A549 (cell line): ENCODE results near the gene PLA2G4A. TPM values are rescaled to one million over a fixed set of nuclear protein-coding genes. Genes with fewer than 3 reads are reported as not detected.
A peak's percentile ranks its signal among the peaks of the same experiment; 100 is the strongest.

ENCODE experiments used
- ATAC-seq, 2 experiments: fragments of 200-7000 bp in 1 of 2; fragments of >200 bp in 1 of 2; cut with Nextera tagmentation in 1 of 2; cut with Tn5 transposase in 1 of 2; 3 replicates each; pipeline versions ENCODE4 v1.8.0 to v1.9.1; 2018 to 2020; ENCODE audit warnings: mild to moderate bottlenecking in 1 of 2, moderate library complexity in 1 of 2
- CTCF ChIA-PET: fragments of 300-600 bp; sonication (Branson Sonifier 250); formaldehyde crosslinking; extraction: SDS; loops from one replicate; lab custom pipeline; 2021; ENCODE audit warnings: antibody characterized with exemption, inconsistent platforms; lab: Yijun Ruan, JAX
- POLR2A ChIA-PET: fragments of 350-600 bp; formaldehyde crosslinking; extraction: SDS; loops from one replicate; lab custom pipeline; 2021; ENCODE audit warnings: antibody characterized with exemption, inconsistent platforms; lab: Yijun Ruan, JAX
- DNase-seq, 2 experiments: peaks; one replicate each; pipeline versions ENCODE4 v3.0.0 to v3.0.0-alpha.2; 2011 to 2016; ENCODE audit warnings: low read depth in 1 of 2, low spot score in 1 of 2
- FAIRE-seq: peaks from 2 replicates; lab custom pipeline; 2011; peaks lifted over from hg19 to GRCh38; lab: Jason Lieb, UNC
- H3K27ac ChIP-seq, 2 experiments: fragments of >200 bp; sonication (Bioruptor Twin); formaldehyde crosslinking; 3 replicates each; pipeline ENCODE4 v1.5.1; 2016 to 2017
- H3K4me1 ChIP-seq: fragments of >200 bp; sonication (Bioruptor Twin); formaldehyde crosslinking; 3 replicates; pipeline ENCODE4 v1.6.1; 2016
- H3K4me2 ChIP-seq: fragments of >200 bp; sonication (Bioruptor Twin); formaldehyde crosslinking; 3 replicates; pipeline ENCODE4 v1.6.1; 2016
- H3K4me3 ChIP-seq: fragments of >200 bp; sonication (Bioruptor Twin); formaldehyde crosslinking; 3 replicates; pipeline ENCODE4 v1.5.1; 2016
- H3K9me3 ChIP-seq: fragments of >200 bp; sonication (Bioruptor Twin); formaldehyde crosslinking; 3 replicates; pipeline ENCODE4 v1.6.1; 2016
- BCL3 ChIP-seq: fragments of >200 bp; sonication (Bioruptor Twin); formaldehyde crosslinking; IDR thresholded peaks from 3 replicates; pipeline ENCODE4 v1.6.1; 2016
- BHLHE40 ChIP-seq: IDR thresholded peaks from 2 replicates; pipeline ENCODE4 v1.6.1; 2012; ENCODE audit warnings: low read depth, low read length, inconsistent platforms
- CEBPB ChIP-seq, 2 experiments: fragments of >200 bp in 1 of 2; sonication (Bioruptor Twin) in 1 of 2; formaldehyde crosslinking in 1 of 2; IDR thresholded peaks; 2 replicates each; pipeline ENCODE4 v1.6.1; 2012 to 2016
- CHD2 ChIP-seq: fragments of 150-350 bp; IDR thresholded peaks from 2 replicates; pipeline ENCODE4 v1.6.1; 2014; ENCODE audit warnings: low read length; ENCODE audit not compliant: partially characterized antibody
- EHMT2 ChIP-seq: fragments of 200-600 bp; sonication (generic); IDR thresholded peaks from 2 replicates; pipeline ENCODE4 v1.6.1; 2016; ENCODE audit warnings: antibody characterized with exemption, low read depth, mild to moderate bottlenecking, moderate library complexity
- EP300 ChIP-seq, 2 experiments: fragments of >200 bp; sonication (Bioruptor Twin); formaldehyde crosslinking; IDR thresholded peaks; 2 replicates in 1 of 2; 3 replicates in 1 of 2; pipeline ENCODE4 v1.6.1; 2016 to 2017
- FOSL2 ChIP-seq, 2 experiments: fragments of 450-650 bp in 1 of 2; fragments of >200 bp in 1 of 2; sonication (Bioruptor Twin) in 1 of 2; formaldehyde crosslinking; IDR thresholded peaks; 2 replicates each; pipeline versions ENCODE4 v1.5.0 to v1.6.1; 2016 to 2020; ENCODE audit warnings: mild to moderate bottlenecking in 1 of 2, moderate library complexity in 1 of 2
- GATA3 ChIP-seq: IDR thresholded peaks from 2 replicates; pipeline ENCODE4 v1.6.1; 2012; ENCODE audit warnings: borderline replicate concordance
- HDAC2 ChIP-seq: fragments of 200-600 bp; sonication (generic); IDR thresholded peaks from 2 replicates; pipeline ENCODE4 v1.6.1; 2016
- HES2 ChIP-seq: fragments of >200 bp; sonication (Bioruptor Twin); formaldehyde crosslinking; IDR thresholded peaks from 2 replicates; pipeline ENCODE4 v1.6.1; 2016
- JUNB ChIP-seq: fragments of >200 bp; sonication (Bioruptor Twin); formaldehyde crosslinking; IDR thresholded peaks from 2 replicates; pipeline ENCODE4 v1.6.1; 2016
- KDM1A ChIP-seq: fragments of 200-600 bp; sonication (generic); IDR thresholded peaks from 2 replicates; pipeline ENCODE4 v1.6.1; 2016; ENCODE audit warnings: low read depth, mild to moderate bottlenecking
- MAZ ChIP-seq: fragments of 150-350 bp; IDR thresholded peaks from 2 replicates; pipeline ENCODE4 v1.6.1; 2014; ENCODE audit warnings: antibody characterized with exemption, low read depth, low read length, borderline replicate concordance
- POLR2AphosphoS2 ChIP-seq: conservative IDR thresholded peaks from 2 replicates; pipeline ENCODE4 v1.6.1; 2012; ENCODE audit warnings: low read length, improper control_type of control experiment, inconsistent platforms
- SMC3 ChIP-seq: fragments of >200 bp; sonication (Bioruptor Twin); formaldehyde crosslinking; IDR thresholded peaks from 3 replicates; pipeline ENCODE4 v1.6.1; 2018; ENCODE audit warnings: inconsistent platforms
- ZC3H11A ChIP-seq: fragments of 450-650 bp; IDR thresholded peaks from 2 replicates; pipeline ENCODE4 v1.6.1; 2014; ENCODE audit warnings: antibody characterized with exemption, mild to moderate bottlenecking
- WGBS: methylation state at CpG from one replicate; pipeline ENCODE4 v1.1.6; 2017; ENCODE audit errors: missing lambda C conversion rate; 5-methylcytosine and 5-hydroxymethylcytosine counted together
- polyA plus RNA-seq, 4 experiments: library from polyadenylated mRNA; depleted of rRNA in 3 of 4; stranded (reverse); fragments of >200 nt; fragmentation: RNase III in 1 of 4; extraction: RNeasy Plus Mini Kit Qiagen cat#74134 plus additional on column Dnase treatment in 1 of 4; gene quantifications; 2 replicates in 3 of 4; 3 replicates in 1 of 4; pipeline ENCODE4 v1.2.3, GENCODE V29; 2011 to 2017
- TF ChIP-seq, protein P1 (sequence below): IDR thresholded peaks from 2 replicates; pipeline ENCODE4 v1.6.1; 2012
- TF ChIP-seq, protein P2 (sequence below): fragments of 250-450 bp; sonication (Bioruptor Pico); IDR thresholded peaks from 2 replicates; pipeline ENCODE4 v1.5.0; 2021; ENCODE audit warnings: mild to moderate bottlenecking, moderate library complexity, borderline replicate concordance
- TF ChIP-seq, protein P3 (sequence below): IDR thresholded peaks from 2 replicates; pipeline ENCODE4 v1.6.1; 2012

The PLA2G4A gene
- polyA plus RNA-seq, 2 of the 4 experiments (the other 2 are of a cell fraction): 26.3 to 80.4 TPM

DNA sequence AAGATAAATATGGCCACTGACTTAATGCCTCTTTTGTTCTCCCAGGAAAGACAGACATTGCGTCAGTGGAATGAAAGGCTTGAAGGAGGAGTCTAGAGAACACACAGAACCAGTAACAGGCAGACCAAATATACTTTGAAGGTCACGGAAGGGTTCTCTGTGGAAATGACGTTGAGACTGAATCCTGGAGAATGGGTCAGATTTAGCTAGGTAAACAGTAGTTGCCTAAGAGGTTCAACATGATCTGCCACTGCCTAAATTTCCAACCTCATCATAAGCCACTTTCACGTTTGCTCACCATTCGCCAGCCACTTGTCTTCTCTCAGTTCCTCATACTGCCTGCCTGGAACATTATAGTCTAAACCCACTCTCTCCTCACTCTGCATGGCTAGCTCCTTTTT lies 20.5 kb downstream of the PLA2G4A start (continued):
- peak; percentile 89 to 90; a peak in 3 of 5 replicates for TF ChIP-seq EP300 (IDR thresholded peaks at IDR 0.05)
- peak; percentile 42; the same call in 2 of the 3 replicates for TF ChIP-seq SMC3

DNA sequence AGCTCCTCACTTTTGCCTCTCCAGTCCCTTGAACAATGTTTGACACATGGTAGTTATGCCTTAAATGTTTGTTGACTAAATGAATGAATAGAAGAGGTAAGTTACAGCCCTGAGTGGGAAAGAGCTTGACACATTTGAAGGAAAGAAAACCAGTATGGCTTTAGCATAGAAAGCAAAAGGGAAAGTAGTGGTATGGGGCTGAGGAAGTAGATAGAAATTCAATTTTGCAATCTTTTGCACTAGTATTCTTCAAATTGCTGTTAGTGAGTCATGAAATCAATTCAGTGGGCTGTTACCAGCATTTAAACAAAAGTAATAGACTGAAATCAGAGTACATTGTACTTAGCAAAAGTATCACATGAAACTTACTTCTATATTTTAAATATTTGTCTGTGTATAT lies 21.1 kb downstream of the PLA2G4A start:
- POLR2A ChIA-PET: no interaction called here

DNA sequence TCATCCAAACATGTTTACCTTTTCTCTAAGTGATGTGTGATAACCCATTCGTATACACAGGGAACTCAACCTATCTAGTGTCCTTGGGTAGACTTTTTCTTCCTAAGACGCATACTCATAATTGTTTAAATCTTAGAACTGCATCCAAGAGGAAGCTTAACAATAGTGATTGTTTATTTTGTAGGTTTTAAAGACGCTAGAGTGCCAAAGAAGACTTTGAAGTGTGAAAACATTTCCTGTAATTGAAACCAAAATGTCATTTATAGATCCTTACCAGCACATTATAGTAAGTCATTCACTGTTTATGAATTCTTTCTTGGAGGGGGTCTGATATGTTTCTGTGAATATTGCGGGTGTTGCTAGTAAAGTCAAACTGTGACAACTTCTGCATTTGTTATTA lies 25.4 kb downstream of the PLA2G4A start:
- Histone ChIP-seq H3K9me3 (no peaks in the 10 kb centered on the region), H3K4me1 (peaks cover 33% of the 10 kb centered on the region), H3K4me2 (peak overlapping the region; percentile 53), H3K27ac (peak overlapping the region; percentile 0 to 38; a peak in 2 of 6 replicates), H3K4me3 (no peak overlapping the region)
- ChIA-PET CTCF (no interaction called here), POLR2A (no interaction called here)
- TF ChIP-seq EP300 (IDR thresholded peaks at IDR 0.05) (no peak), EHMT2 (no peak), GATA3 (peak; percentile 67; the same call in 1 of the 2 replicates), FOSL2 (IDR thresholded peaks at IDR 0.05) (no peak), FOSL2 (CRISPR knock-in tag; IDR thresholded peaks at IDR 0.05) (peak; percentile 25; the same call in 1 of the 2 replicates), HES2 (no peak)
- DNase-seq (peak in 1 of 2 experiments; percentile 48), FAIRE-seq (peak; percentile 18), ATAC-seq (no peak; a peak in 1 of 6 replicates)
- 24% methylated on average over 4 of the region's 4 CpGs for WGBS

More for the DNA sequence above, 21.1 kb downstream of the PLA2G4A start:
- Histone ChIP-seq H3K4me2 (peak overlapping the region; percentile 80), H3K4me1 (peaks cover 59% of the 10 kb centered on the region), H3K9me3 (peaks cover 2% of the 10 kb centered on the region; the same call in 1 of the 3 replicates), H3K27ac (peak overlapping the region; percentile 85 to 91), H3K4me3 (no peak overlapping the region)
- no peak for DNase-seq
- CTCF ChIA-PET: interaction anchor here (1.0 to 1.1 kb wide), 3 partner anchors 43 to 315 kb away, joined by 3 read pairs; no protein-coding TSS in a partner anchor
- ATAC-seq: no peak
- FAIRE-seq: peak; percentile 7
- TF ChIP-seq, protein P1, sequence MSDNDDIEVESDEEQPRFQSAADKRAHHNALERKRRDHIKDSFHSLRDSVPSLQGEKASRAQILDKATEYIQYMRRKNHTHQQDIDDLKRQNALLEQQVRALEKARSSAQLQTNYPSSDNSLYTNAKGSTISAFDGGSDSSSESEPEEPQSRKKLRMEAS: no peak
- TF ChIP-seq CEBPB (IDR thresholded peaks at IDR 0.05) (no peak), ZC3H11A (no peak)
- TF ChIP-seq, protein P2, sequence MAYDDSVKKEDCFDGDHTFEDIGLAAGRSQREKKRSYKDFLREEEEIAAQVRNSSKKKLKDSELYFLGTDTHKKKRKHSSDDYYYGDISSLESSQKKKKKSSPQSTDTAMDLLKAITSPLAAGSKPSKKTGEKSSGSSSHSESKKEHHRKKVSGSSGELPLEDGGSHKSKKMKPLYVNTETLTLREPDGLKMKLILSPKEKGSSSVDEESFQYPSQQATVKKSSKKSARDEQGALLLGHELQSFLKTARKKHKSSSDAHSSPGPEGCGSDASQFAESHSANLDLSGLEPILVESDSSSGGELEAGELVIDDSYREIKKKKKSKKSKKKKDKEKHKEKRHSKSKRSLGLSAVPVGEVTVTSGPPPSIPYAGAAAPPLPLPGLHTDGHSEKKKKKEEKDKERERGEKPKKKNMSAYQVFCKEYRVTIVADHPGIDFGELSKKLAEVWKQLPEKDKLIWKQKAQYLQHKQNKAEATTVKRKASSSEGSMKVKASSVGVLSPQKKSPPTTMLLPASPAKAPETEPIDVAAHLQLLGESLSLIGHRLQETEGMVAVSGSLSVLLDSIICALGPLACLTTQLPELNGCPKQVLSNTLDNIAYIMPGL: no peak

- FAIRE-seq (no peak), DNase-seq (no peak), ATAC-seq (no peak)
- Histone ChIP-seq H3K4me3 (no peak overlapping the region), H3K27ac (no peak overlapping the region), H3K9me3 (no peaks in the 10 kb centered on the region), H3K4me1 (peaks cover 8% of the 10 kb centered on the region; the same call in 2 of the 3 replicates), H3K4me2 (no peak overlapping the region)
- TF ChIP-seq JUNB: no peak
- no peak for TF ChIP-seq POLR2AphosphoS2
- TF ChIP-seq, protein P2: no peak
- TF ChIP-seq BCL3: no peak
- no peak for TF ChIP-seq EP300 (IDR thresholded peaks at IDR 0.05)
- TF ChIP-seq HDAC2: no peak
- TF ChIP-seq ZC3H11A: no peak
- TF ChIP-seq CEBPB (IDR thresholded peaks at IDR 0.05): no peak
- TF ChIP-seq, protein P3, sequence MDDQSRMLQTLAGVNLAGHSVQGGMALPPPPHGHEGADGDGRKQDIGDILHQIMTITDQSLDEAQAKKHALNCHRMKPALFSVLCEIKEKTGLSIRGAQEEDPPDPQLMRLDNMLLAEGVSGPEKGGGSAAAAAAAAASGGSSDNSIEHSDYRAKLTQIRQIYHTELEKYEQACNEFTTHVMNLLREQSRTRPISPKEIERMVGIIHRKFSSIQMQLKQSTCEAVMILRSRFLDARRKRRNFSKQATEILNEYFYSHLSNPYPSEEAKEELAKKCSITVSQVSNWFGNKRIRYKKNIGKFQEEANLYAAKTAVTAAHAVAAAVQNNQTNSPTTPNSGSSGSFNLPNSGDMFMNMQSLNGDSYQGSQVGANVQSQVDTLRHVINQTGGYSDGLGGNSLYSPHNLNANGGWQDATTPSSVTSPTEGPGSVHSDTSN: no peak
- TF ChIP-seq MAZ: no peak
- no peak for TF ChIP-seq BHLHE40
- TF ChIP-seq CHD2: no peak
- TF ChIP-seq KDM1A: no peak
- ChIA-PET POLR2A (no interaction called here), CTCF (interaction anchor here (0.9 kb wide), 1 partner anchor 178 kb away, joined by 3 read pairs; the partner anchor contains the start of gene PTGS2)
Observed at GRCh38 chr1:186858923-186859322, 30.2 kb downstream of the PLA2G4A start.
